ENCODE measurements around the gene IKZF4. TPM values are rescaled to one million over a fixed set of nuclear protein-coding genes. Genes with fewer than 3 reads are reported as not detected.

IKZF4 gene
- total RNA-seq: 5.7 and 5.8 TPM in 2 replicates

GRCh38 chr12:56020423-56021184 lies at the start of gene IKZF4:
IKZF4 (plus strand) TSS chr12:56021043; CDS start chr12:56021494, 451 bp downstream.
- H3K27me3 ChIP-seq (ENCODE audit: control insufficient read depth, insufficient read depth, low read length): no peaks in the 10 kb centered on the region
- H3K4me3 ChIP-seq (ENCODE audit: low read depth, low read length): peak within 1 kb of the TSS; percentile 12
- no peak for TF ChIP-seq CTCF (IDR thresholded peaks at IDR 0.05; ENCODE audit: insufficient read depth, low read length, poor library complexity, severe bottlenecking)

GRCh38 chr12:55972042-55972441 lies 48.8 kb upstream of the IKZF4 start:
- Histone ChIP-seq H3K4me3 (ENCODE audit: low read depth, low read length) (no peak overlapping the region), H3K27me3 (ENCODE audit: control insufficient read depth, insufficient read depth, low read length) (no peaks in the 10 kb centered on the region), H3K36me3 (ENCODE audit: control insufficient read depth, insufficient read depth, low read length) (peaks cover 1% of the 10 kb centered on the region)
- no peak for TF ChIP-seq CTCF (IDR thresholded peaks at IDR 0.05; ENCODE audit: insufficient read depth, low read length, poor library complexity, severe bottlenecking)
- DNase-seq (ENCODE audit: low read depth): peak; percentile 59

More at GRCh38 chr12:56020423-56021184, at the start of gene IKZF4:
- H3K36me3 ChIP-seq (ENCODE audit: control insufficient read depth, insufficient read depth, low read length): no peaks in the 10 kb centered on the region
- DNase-seq (ENCODE audit: low read depth): no peak

GRCh38 chr12:55972456-55972855 lies 48.4 kb upstream of the IKZF4 start:
- no peak for TF ChIP-seq CTCF (IDR thresholded peaks at IDR 0.05; ENCODE audit: insufficient read depth, low read length, poor library complexity, severe bottlenecking)
- Histone ChIP-seq H3K4me3 (ENCODE audit: low read depth, low read length) (peak overlapping the region; percentile 48), H3K36me3 (ENCODE audit: control insufficient read depth, insufficient read depth, low read length) (peaks cover 1% of the 10 kb centered on the region), H3K27me3 (ENCODE audit: control insufficient read depth, insufficient read depth, low read length) (no peaks in the 10 kb centered on the region)
- no peak for DNase-seq (ENCODE audit: low read depth)

GRCh38 chr12:55972911-55973598 lies 47.8 kb upstream of the IKZF4 start:
- no peak for TF ChIP-seq CTCF (IDR thresholded peaks at IDR 0.05; ENCODE audit: insufficient read depth, low read length, poor library complexity, severe bottlenecking)
- Histone ChIP-seq H3K36me3 (ENCODE audit: control insufficient read depth, insufficient read depth, low read length) (peaks cover 1% of the 10 kb centered on the region), H3K27me3 (ENCODE audit: control insufficient read depth, insufficient read depth, low read length) (no peaks in the 10 kb centered on the region), H3K4me3 (ENCODE audit: low read depth, low read length) (peak overlapping the region; percentile 48)
- no peak for DNase-seq (ENCODE audit: low read depth)

- Histone ChIP-seq H3K27me3 (ENCODE audit: control insufficient read depth, insufficient read depth, low read length) (no peaks in the 10 kb centered on the region), H3K4me3 (ENCODE audit: low read depth, low read length) (peak within 1 kb of the TSS; percentile 95), H3K36me3 (ENCODE audit: control insufficient read depth, insufficient read depth, low read length) (peaks cover 1% of the 10 kb centered on the region)
- DNase-seq (ENCODE audit: low read depth): peak; percentile 100
- TF ChIP-seq CTCF (IDR thresholded peaks at IDR 0.05; ENCODE audit: insufficient read depth, low read length, poor library complexity, severe bottlenecking): no peak
These were observed 47.1 kb upstream of the IKZF4 start, which contains the start of gene RAB5B for GRCh38 chr12:55973599-55974307. RAB5B (plus strand) TSS chr12:55974078; CDS start chr12:55986961, 12,883 bp downstream.

All from kidney epithelial cell (primary cell).